ENCODE measurements around the gene BANK1.

DNA sequence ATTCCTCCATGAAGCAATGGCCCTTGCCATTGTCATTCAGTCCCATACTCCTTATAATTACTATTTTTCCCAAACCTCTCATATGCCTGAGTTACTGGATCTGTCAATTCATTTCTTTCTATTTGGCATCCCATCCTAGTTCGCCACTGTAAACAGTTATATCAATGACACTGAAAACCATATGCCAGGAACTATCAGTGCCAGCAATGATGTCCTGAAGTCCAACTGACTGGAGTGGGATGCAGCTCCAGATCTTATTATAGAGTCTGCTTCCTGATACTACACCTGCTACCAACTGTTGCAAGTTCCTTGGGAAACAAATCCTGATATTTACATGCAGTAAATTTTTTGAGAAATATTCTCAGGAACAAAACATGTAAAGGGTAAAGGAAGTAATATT is 27.0 kb upstream of the BANK1 start:
- TF ChIP-seq CTCF (IDR thresholded peaks at IDR 0.05): no peak
- no peak for TF ChIP-seq EZH2 (IDR thresholded peaks at IDR 0.05; ENCODE audit: borderline replicate concordance, insufficient read depth, low read depth, low read length, poor library complexity, severe bottlenecking)

Measured in B cell (primary cell).